GDM1 (cell line): ENCODE data around the gene FAM13A.

ENCODE experiments used
- DNase-seq: peaks from one replicate; lab custom pipeline; 2025; lab: John Stamatoyannopoulos, UW

FAM13A gene

GRCh38 chr4:88747351-88747750 lies 309.6 kb downstream of the FAM13A start:
- no peak for DNase-seq

- no peak for DNase-seq
Measured at GRCh38 chr4:88746206-88746605, 310.8 kb downstream of the FAM13A start.

GRCh38 chr4:88745581-88746163 lies 311.3 kb downstream of the FAM13A start:
- DNase-seq: no peak

GRCh38 chr4:88745175-88745574 lies 311.8 kb downstream of the FAM13A start:
- no peak for DNase-seq

GRCh38 chr4:88744609-88745008 lies 312.4 kb downstream of the FAM13A start:
- no peak for DNase-seq

- DNase-seq: no peak
Measured at GRCh38 chr4:88743696-88744095, 313.3 kb downstream of the FAM13A start.

GRCh38 chr4:88742561-88742960 lies 314.4 kb downstream of the FAM13A start:
- no peak for DNase-seq

GRCh38 chr4:88738180-88738579 lies 318.8 kb downstream of the FAM13A start:
- DNase-seq: no peak

GRCh38 chr4:88737307-88737941 lies 319.6 kb downstream of the FAM13A start:
- DNase-seq: no peak

- DNase-seq: no peak
Measured at GRCh38 chr4:88736264-88736663, 320.7 kb downstream of the FAM13A start.

GRCh38 chr4:88735564-88735963 lies 321.4 kb downstream of the FAM13A start:
- DNase-seq: no peak

GRCh38 chr4:88734403-88734949 lies 322.5 kb downstream of the FAM13A start:
- DNase-seq: no peak

GRCh38 chr4:88732714-88733368 lies 324.1 kb downstream of the FAM13A start:
- DNase-seq: no peak

GRCh38 chr4:88731381-88731780 lies 325.6 kb downstream of the FAM13A start:
- no peak for DNase-seq

GRCh38 chr4:88730811-88731210 lies 326.2 kb downstream of the FAM13A start:
- DNase-seq: no peak

GRCh38 chr4:88729146-88729760 lies 327.7 kb downstream of the FAM13A start:
- no peak for DNase-seq

- no peak for DNase-seq
Measured at GRCh38 chr4:88728146-88728545, 328.8 kb downstream of the FAM13A start.

GRCh38 chr4:88725986-88726385 lies 331.0 kb downstream of the FAM13A start:
- no peak for DNase-seq

- DNase-seq: no peak
Measured at GRCh38 chr4:88725143-88725542, 331.8 kb downstream of the FAM13A start.

- no peak for DNase-seq
Measured at GRCh38 chr4:88724406-88724805, 332.6 kb downstream of the FAM13A start.

- no peak for DNase-seq
Measured at GRCh38 chr4:88722828-88723227, 334.2 kb downstream of the FAM13A start.

- no peak for DNase-seq
Measured at GRCh38 chr4:88722276-88722780, 334.7 kb downstream of the FAM13A start.
